NB4 (cell line): Measurements from ENCODE around the gene SOHLH1.

Experiments used
- DNase-seq: peaks from one replicate; pipeline ENCODE4 v3.0.0; 2010; ENCODE audit warnings: low read depth
- H3K4me3 ChIP-seq: one replicate; pipeline ENCODE4 v1.5.1; 2011; ENCODE audit warnings: mild to moderate bottlenecking, low read depth, low read length, moderate library complexity
- CTCF ChIP-seq: IDR thresholded peaks from one replicate; pipeline ENCODE4 v1.5.1; 2012; ENCODE audit warnings: low read depth, low read length
- MAX ChIP-seq: IDR thresholded peaks from 2 replicates; pipeline ENCODE4 v1.6.1; 2011; ENCODE audit warnings: low read depth, low read length
- MYC ChIP-seq: IDR thresholded peaks from 2 replicates; pipeline ENCODE4 v1.6.1; 2011; ENCODE audit warnings: low read depth, low read length
- POLR2A ChIP-seq: IDR thresholded peaks from 2 replicates; pipeline ENCODE4 v1.6.1; 2011; ENCODE audit warnings: mild to moderate bottlenecking; ENCODE audit not compliant: insufficient read length; ENCODE audit errors: extremely low read depth

Gene SOHLH1

GRCh38 chr9:135711881-135712280, 12.6 kb upstream of the SOHLH1 start:
- TF ChIP-seq POLR2A (no peak), CTCF (no peak), MYC (no peak)
- H3K4me3 ChIP-seq, result no peak overlapping the region
- DNase-seq, result no peak

GRCh38 chr9:135711391-135711790, 12.1 kb upstream of the SOHLH1 start:
- DNase-seq, result no peak
- no peak overlapping the region for H3K4me3 ChIP-seq
- TF ChIP-seq MYC, result no peak
- no peak for TF ChIP-seq MAX
- no peak for TF ChIP-seq POLR2A
- TF ChIP-seq CTCF, result no peak

GRCh38 chr9:135708164-135708563, 8.9 kb upstream of the SOHLH1 start:
- TF ChIP-seq CTCF (no peak), MAX (no peak), MYC (no peak), POLR2A (no peak)
- no peak for DNase-seq
- no peak overlapping the region for H3K4me3 ChIP-seq

GRCh38 chr9:135707252-135708138, 8.2 kb upstream of the SOHLH1 start:
- no peak overlapping the region for H3K4me3 ChIP-seq
- TF ChIP-seq MYC (no peak), POLR2A (no peak), MAX (no peak), CTCF (no peak)
- no peak for DNase-seq

GRCh38 chr9:135706288-135706687, 7.0 kb upstream of the SOHLH1 start:
- no peak overlapping the region for H3K4me3 ChIP-seq
- no peak for TF ChIP-seq CTCF
- no peak for TF ChIP-seq POLR2A
- TF ChIP-seq MAX, result no peak
- TF ChIP-seq MYC, result no peak
- no peak for DNase-seq

- no peak for DNase-seq
- H3K4me3 ChIP-seq, result no peak overlapping the region
- no peak for TF ChIP-seq POLR2A
- no peak for TF ChIP-seq MAX
- TF ChIP-seq CTCF, result no peak
Observed at GRCh38 chr9:135705376-135705775, 6.1 kb upstream of the SOHLH1 start.
